K562 (cell line): ENCODE measurements around the gene RPH3AL. TPM values are rescaled to one million over a fixed set of nuclear protein-coding genes. Genes with fewer than 3 reads are reported as not detected.

Source experiments
- ATAC-seq: fragments of 200-7000 bp; cut with Tn5 transposase; 3 replicates; pipeline ENCODE4 v1.9.1; 2020; ENCODE audit warnings: moderate library complexity
- BruUV-seq: library from RNA; stranded (reverse); fragments of 400-500 nt; replicated peaks from 2 replicates; lab custom pipeline; 2021; lab: Mats Ljungman, UMichigan
- CTCF ChIA-PET: fragments of 300-600 bp; formaldehyde crosslinking; extraction: SDS; loops from one replicate; lab custom pipeline; 2021; ENCODE audit warnings: low intra/inter-chr PET ratio; lab: Yijun Ruan, JAX
- POLR2A ChIA-PET: fragments of 300-600, 350-650 bp; sonication (Branson Sonifier 250); formaldehyde crosslinking; extraction: SDS; loops from one replicate; lab custom pipeline; 2021; ENCODE audit warnings: antibody characterized with exemption, inconsistent platforms; lab: Yijun Ruan, JAX
- DNase-seq, 4 experiments: peaks; one replicate each; pipeline versions ENCODE4 v3.0.0 to v3.0.0-alpha.2; 2011 to 2018; ENCODE audit warnings: low spot score in 3 of 4, mixed read lengths in 3 of 4; ENCODE audit errors: extremely low read depth in 1 of 4
- FAIRE-seq: peaks from 2 replicates; lab custom pipeline; 2011; peaks lifted over from hg19 to GRCh38; lab: Jason Lieb, UNC
- H2AFZ ChIP-seq: 2 replicates; pipeline ENCODE4 v1.6.0; 2011; ENCODE audit warnings: low read depth, low read length, control low read depth, inconsistent platforms
- H3K27ac ChIP-seq: fragments of 200-600 bp; 3 replicates; pipeline ENCODE4 v1.8.0; 2011; ENCODE audit warnings: low read depth, mild to moderate bottlenecking, control low read depth, inconsistent platforms, low read length, moderate library complexity, mixed read lengths; ENCODE audit errors: extremely low read depth
- H3K27me3 ChIP-seq, 2 experiments: fragments of 300-600 bp in 1 of 2; 2 replicates in 1 of 2; 3 replicates in 1 of 2; pipeline versions ENCODE4 v1.6.0 to v1.8.0; 2011; ENCODE audit warnings: inconsistent platforms in 2 of 2, low read length in 2 of 2, mild to moderate bottlenecking in 1 of 2, mixed read lengths in 1 of 2, moderate library complexity in 1 of 2; ENCODE audit not compliant: control insufficient read depth in 2 of 2, insufficient read depth in 2 of 2
- H3K36me3 ChIP-seq: fragments of 300-600 bp; 3 replicates; pipeline ENCODE4 v1.8.0; 2011; ENCODE audit warnings: mild to moderate bottlenecking, low read length, inconsistent platforms; ENCODE audit not compliant: control insufficient read depth, insufficient read depth
- H3K4me1 ChIP-seq, 2 experiments: fragments of 200-600 bp in 1 of 2; replicated peaks in 1 of 2; 2 replicates in 1 of 2; 3 replicates in 1 of 2; pipeline versions ENCODE4 v1.5.1 to v1.8.0; 2011; ENCODE audit warnings: inconsistent platforms in 2 of 2, low read length in 2 of 2, mild to moderate bottlenecking in 1 of 2, mixed read lengths in 1 of 2, moderate library complexity in 1 of 2; ENCODE audit not compliant: control insufficient read depth in 2 of 2, insufficient read depth in 2 of 2
- H3K4me2 ChIP-seq: 2 replicates; pipeline ENCODE4 v1.6.1; 2011; ENCODE audit warnings: low read length, control low read depth, inconsistent platforms, mixed read lengths; ENCODE audit not compliant: insufficient read depth
- H3K4me3 ChIP-seq: fragments of 200-600 bp; sonication (generic), shearing (Covaris generic); 2 replicates; pipeline ENCODE4 v1.5.1; 2016; ENCODE audit warnings: control low read depth, inconsistent platforms
- H3K79me2 ChIP-seq: fragments of 200-600 bp; 3 replicates; pipeline ENCODE4 v1.8.0; 2011; ENCODE audit warnings: low read length, inconsistent platforms; ENCODE audit not compliant: control insufficient read depth, insufficient read depth
- H3K9ac ChIP-seq, 2 experiments: 2 replicates each; pipeline versions ENCODE4 v1.6.0 to v1.6.1; 2011; ENCODE audit warnings: low read depth in 2 of 2, low read length in 2 of 2, control low read depth in 1 of 2, inconsistent platforms in 1 of 2, mild to moderate bottlenecking in 1 of 2, mixed read lengths in 1 of 2; ENCODE audit not compliant: insufficient read depth in 1 of 2
- H3K9me1 ChIP-seq: one replicate; pipeline ENCODE4 v1.6.0; 2011; ENCODE audit warnings: inconsistent platforms, mild to moderate bottlenecking, low read length, moderate library complexity; ENCODE audit not compliant: control insufficient read depth, insufficient read depth
- H3K9me3 ChIP-seq: replicated peaks from 2 replicates; pipeline ENCODE4 v1.5.1; 2011; ENCODE audit warnings: low read depth, low read length, inconsistent platforms; ENCODE audit not compliant: control insufficient read depth, insufficient read depth
- H4K20me1 ChIP-seq: replicated peaks from 2 replicates; pipeline ENCODE4 v1.6.1; 2011; ENCODE audit warnings: low read length, inconsistent platforms, mixed read lengths; ENCODE audit not compliant: control insufficient read depth, insufficient read depth
- DPF2 ChIP-seq: fragments of 450-650 bp; IDR thresholded peaks from 2 replicates; pipeline ENCODE4 v1.6.1; 2016
- FOXK1 ChIP-seq: sonication (generic); formaldehyde crosslinking; IDR thresholded peaks from 2 replicates; pipeline ENCODE4 v1.8.0; 2022; ENCODE audit warnings: missing genetic modification reagents, mild to moderate bottlenecking, borderline replicate concordance
- HDAC2 ChIP-seq: fragments of 450-650 bp; IDR thresholded peaks from 2 replicates; pipeline ENCODE4 v1.6.1; 2016; ENCODE audit warnings: mild to moderate bottlenecking
- SAFB2 ChIP-seq: fragments of 200-400 bp; formaldehyde crosslinking; IDR thresholded peaks from 2 replicates; pipeline ENCODE4 v1.6.1; 2018; ENCODE audit warnings: borderline replicate concordance, low read length, low read depth, moderate library complexity; ENCODE audit not compliant: severe bottlenecking
- THRB ChIP-seq: fragments of 450-650 bp; formaldehyde crosslinking; conservative IDR thresholded peaks from 2 replicates; pipeline ENCODE4 v1.4.0; 2022; ENCODE audit warnings: mild to moderate bottlenecking, missing genetic modification characterization
- ZEB2 ChIP-seq: fragments of 450-650 bp; IDR thresholded peaks from 2 replicates; pipeline ENCODE4 v1.6.1; 2016
- ZFP1 ChIP-seq: fragments of 450-650 bp; formaldehyde crosslinking; IDR thresholded peaks from 2 replicates; pipeline ENCODE4 v1.4.0; 2020; ENCODE audit warnings: mild to moderate bottlenecking, mixed read lengths
- ZFPM2 ChIP-seq: fragments of 250-450 bp; sonication (Bioruptor Pico); IDR thresholded peaks from 2 replicates; pipeline ENCODE4 v1.5.1; 2022; ENCODE audit warnings: mild to moderate bottlenecking
- ZFX ChIP-seq: sonication (generic); formaldehyde crosslinking; IDR thresholded peaks from 2 replicates; pipeline ENCODE4 v1.8.0; 2022; ENCODE audit warnings: mild to moderate bottlenecking, missing genetic modification reagents, moderate library complexity
- ZNF24 ChIP-seq: fragments of 450-650 bp; IDR thresholded peaks from 2 replicates; pipeline ENCODE4 v1.6.1; 2016
- WGBS: fragments of 100-300 bp; shearing (Covaris generic); methylation state at CpG from one replicate; pipeline ENCODE4 v1.1.6; 2016; ENCODE audit warnings: low coverage, mixed read lengths; ENCODE audit not compliant: insufficient coverage; ENCODE audit errors: missing lambda C conversion rate; 5-methylcytosine and 5-hydroxymethylcytosine counted together
- in situ Hi-C: fragments of 300-500 bp; cut with MboI; formaldehyde crosslinking; loops from 4 replicates; pipeline ENCODE4 v1.15.0; 2018; ENCODE audit warnings: inconsistent platforms, mixed read lengths
- intact Hi-C: fragments of 100-400 bp; cut with micrococcal nuclease; formaldehyde crosslinking; loops from 2 replicates; pipeline ENCODE4 v1.14.2; 2022
- polyA plus RNA-seq, 8 experiments: library from polyadenylated mRNA; depleted of rRNA in 4 of 8; stranded (reverse) in 5 of 8; unstranded in 3 of 8; fragments of >200 nt; fragmentation: Nextera tagmentation in 2 of 8; fragmentation: Illumina TruSeq in 1 of 8; extraction: Ambion mirVana in 2 of 8; extraction: Trizol in 1 of 8; gene quantifications; 2 replicates each; pipeline versions ENCODE4 v1.2.1 to v1.2.3, GENCODE V29; 2011 to 2014; ENCODE audit warnings: inconsistent platforms in 1 of 8, missing spikeins in 1 of 8
- total RNA-seq, 7 experiments: library from RNA; depleted of rRNA in 6 of 7; stranded (reverse); fragments of >200 nt in 6 of 7; fragmentation: Illumina TruSeq in 2 of 7; extraction: Trizol in 2 of 7; gene quantifications; 2 replicates each; pipeline versions ENCODE4 v1.2.1 to v1.2.3, GENCODE V29; 2011 to 2021; ENCODE audit warnings: low replicate concordance in 1 of 7
- TF ChIP-seq, protein P1 (sequence below): fragments of 250-450 bp; sonication (Bioruptor Pico); IDR thresholded peaks from 2 replicates; pipeline ENCODE4 v1.5.0; 2021
- TF ChIP-seq, protein P2 (sequence below): sonication (generic); formaldehyde crosslinking; IDR thresholded peaks from 2 replicates; pipeline ENCODE4 v1.8.1; 2023; ENCODE audit warnings: mild to moderate bottlenecking, missing genetic modification reagents
- TF ChIP-seq, protein P3 (sequence below): fragments of 250-450 bp; sonication (Bioruptor Pico); IDR thresholded peaks from 2 replicates; pipeline ENCODE4 v1.5.0; 2020; ENCODE audit warnings: mild to moderate bottlenecking, borderline replicate concordance
- TF ChIP-seq, protein P4 (sequence below): fragments of 250-450 bp; sonication (Bioruptor Pico); IDR thresholded peaks from 2 replicates; pipeline ENCODE4 v1.9.0; 2021; ENCODE audit warnings: mild to moderate bottlenecking

The RPH3AL gene
- total and polyA plus RNA-seq, 9 of the 15 experiments (the other 6 are each of a cell fraction or from before 2014, with no cell fraction given), result 0.18 to 1.7 (median 0.39) TPM

DNA sequence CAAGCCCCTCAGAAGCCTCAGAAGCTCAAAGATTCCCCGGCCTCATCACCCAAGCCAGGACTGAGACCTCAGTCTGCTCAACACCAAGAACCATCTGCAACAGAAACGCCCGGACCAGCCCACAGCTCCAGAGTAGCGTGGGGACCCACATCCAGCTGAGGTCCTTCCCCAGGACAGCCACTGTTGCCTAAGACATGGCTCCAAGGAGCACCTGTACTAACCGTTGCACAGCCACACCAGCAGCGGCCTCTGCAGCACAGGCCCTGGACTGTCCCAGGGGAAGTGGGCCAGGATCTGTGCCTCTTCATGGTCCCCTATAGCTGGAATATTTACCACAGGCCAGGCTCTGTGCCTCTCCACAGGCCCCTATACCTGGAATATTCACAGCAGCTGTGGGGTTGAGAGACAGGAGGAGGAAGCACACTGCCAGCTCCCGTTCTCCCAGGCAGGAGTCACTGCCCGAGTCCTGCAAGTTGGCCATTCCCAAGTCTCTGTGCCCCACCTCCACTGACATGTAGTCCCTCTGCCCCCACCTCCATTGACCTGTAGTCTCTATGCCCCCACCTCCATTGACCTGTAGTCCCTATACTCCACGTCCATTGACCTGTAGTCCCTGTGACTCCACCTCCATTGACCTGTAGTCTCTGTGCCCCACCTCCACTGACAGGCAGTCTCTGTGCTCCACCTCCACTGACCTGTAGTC lies 38.5 kb downstream of the RPH3AL start (continued):
- no peak for TF ChIP-seq THRB (CRISPR knock-in tag)

GRCh38 chr17:313231-313630 lies 39.4 kb downstream of the RPH3AL start:
- ChIA-PET POLR2A (interaction anchor here (0.6 to 0.7 kb wide), 2 partner anchors 31 to 111 kb away, joined by 3 read pairs; no protein-coding TSS in a partner anchor), CTCF (no interaction called here)
- Histone ChIP-seq H3K36me3 (no peaks in the 10 kb centered on the region), H3K27me3 (peaks cover 0 to 6% of the 10 kb centered on the region in 2 experiments; a peak in 1 of 5 replicates), H3K9me3 (no peaks in the 10 kb centered on the region), H3K79me2 (no peaks in the 10 kb centered on the region), H2AFZ (no peak overlapping the region), H3K4me2 (no peak overlapping the region), H3K27ac (no peak overlapping the region), H4K20me1 (no peaks in the 10 kb centered on the region), H3K4me1 (no peaks in the 10 kb centered on the region), H3K4me3 (no peak overlapping the region), H3K9me1 (no peaks in the 10 kb centered on the region), H3K9ac (no peak overlapping the region)
- no TSS peak for BruUV-seq
- TF ChIP-seq FOXK1 (CRISPR knock-in tag) (no peak), ZEB2 (no peak), ZNF24 (no peak), ZFX (no peak), HDAC2 (no peak), ZFP1 (no peak), DPF2 (no peak), ZFPM2 (CRISPR knock-in tag) (no peak), SAFB2 (no peak)
- TF ChIP-seq, protein P1, sequence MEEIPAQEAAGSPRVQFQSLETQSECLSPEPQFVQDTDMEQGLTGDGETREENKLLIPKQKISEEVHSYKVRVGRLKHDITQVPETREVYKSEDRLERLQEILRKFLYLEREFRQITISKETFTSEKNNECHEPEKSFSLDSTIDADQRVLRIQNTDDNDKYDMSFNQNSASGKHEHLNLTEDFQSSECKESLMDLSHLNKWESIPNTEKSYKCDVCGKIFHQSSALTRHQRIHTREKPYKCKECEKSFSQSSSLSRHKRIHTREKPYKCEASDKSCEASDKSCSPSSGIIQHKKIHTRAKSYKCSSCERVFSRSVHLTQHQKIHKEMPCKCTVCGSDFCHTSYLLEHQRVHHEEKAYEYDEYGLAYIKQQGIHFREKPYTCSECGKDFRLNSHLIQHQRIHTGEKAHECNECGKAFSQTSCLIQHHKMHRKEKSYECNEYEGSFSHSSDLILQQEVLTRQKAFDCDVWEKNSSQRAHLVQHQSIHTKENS, result no peak
- TF ChIP-seq, protein P2, sequence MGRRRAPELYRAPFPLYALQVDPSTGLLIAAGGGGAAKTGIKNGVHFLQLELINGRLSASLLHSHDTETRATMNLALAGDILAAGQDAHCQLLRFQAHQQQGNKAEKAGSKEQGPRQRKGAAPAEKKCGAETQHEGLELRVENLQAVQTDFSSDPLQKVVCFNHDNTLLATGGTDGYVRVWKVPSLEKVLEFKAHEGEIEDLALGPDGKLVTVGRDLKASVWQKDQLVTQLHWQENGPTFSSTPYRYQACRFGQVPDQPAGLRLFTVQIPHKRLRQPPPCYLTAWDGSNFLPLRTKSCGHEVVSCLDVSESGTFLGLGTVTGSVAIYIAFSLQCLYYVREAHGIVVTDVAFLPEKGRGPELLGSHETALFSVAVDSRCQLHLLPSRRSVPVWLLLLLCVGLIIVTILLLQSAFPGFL (CRISPR knock-in tag), result no peak
- TF ChIP-seq, protein P3, sequence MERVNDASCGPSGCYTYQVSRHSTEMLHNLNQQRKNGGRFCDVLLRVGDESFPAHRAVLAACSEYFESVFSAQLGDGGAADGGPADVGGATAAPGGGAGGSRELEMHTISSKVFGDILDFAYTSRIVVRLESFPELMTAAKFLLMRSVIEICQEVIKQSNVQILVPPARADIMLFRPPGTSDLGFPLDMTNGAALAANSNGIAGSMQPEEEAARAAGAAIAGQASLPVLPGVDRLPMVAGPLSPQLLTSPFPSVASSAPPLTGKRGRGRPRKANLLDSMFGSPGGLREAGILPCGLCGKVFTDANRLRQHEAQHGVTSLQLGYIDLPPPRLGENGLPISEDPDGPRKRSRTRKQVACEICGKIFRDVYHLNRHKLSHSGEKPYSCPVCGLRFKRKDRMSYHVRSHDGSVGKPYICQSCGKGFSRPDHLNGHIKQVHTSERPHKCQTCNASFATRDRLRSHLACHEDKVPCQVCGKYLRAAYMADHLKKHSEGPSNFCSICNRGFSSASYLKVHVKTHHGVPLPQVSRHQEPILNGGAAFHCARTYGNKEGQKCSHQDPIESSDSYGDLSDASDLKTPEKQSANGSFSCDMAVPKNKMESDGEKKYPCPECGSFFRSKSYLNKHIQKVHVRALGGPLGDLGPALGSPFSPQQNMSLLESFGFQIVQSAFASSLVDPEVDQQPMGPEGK, result no peak
- TF ChIP-seq, protein P4, sequence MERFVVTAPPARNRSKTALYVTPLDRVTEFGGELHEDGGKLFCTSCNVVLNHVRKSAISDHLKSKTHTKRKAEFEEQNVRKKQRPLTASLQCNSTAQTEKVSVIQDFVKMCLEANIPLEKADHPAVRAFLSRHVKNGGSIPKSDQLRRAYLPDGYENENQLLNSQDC (CRISPR knock-in tag), result no peak
- in situ Hi-C loops, result no loop called here
- DNase-seq (no peak), FAIRE-seq (no peak), ATAC-seq (no peak)
- whole genome bisulfite sequencing, result 3% methylated on average over 5 of the region's 10 CpGs
- intact Hi-C loops, result no loop called here
